ENCODE data around the gene COX6B2.

DNA sequence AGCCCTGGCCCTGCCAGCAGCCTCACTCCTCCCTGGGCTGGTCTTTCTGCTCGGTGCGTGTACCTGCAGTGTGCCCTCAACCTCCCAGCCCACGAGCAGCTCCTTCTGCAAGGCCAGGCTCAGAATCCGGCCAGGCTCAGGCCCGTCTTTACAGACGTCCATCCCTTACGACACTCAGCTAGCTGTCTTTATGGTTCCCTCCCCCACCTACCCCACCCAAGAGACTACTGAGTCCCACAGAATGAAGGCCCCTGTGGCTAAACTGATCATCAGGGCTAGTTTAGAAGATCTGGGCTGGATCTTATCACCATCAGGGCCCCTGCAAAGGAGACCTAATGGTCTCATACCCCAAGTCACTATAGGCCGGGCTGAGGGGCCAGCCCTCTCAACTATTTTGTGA lies 40.1 kb downstream of the COX6B2 start:
- TF ChIP-seq, protein P1, sequence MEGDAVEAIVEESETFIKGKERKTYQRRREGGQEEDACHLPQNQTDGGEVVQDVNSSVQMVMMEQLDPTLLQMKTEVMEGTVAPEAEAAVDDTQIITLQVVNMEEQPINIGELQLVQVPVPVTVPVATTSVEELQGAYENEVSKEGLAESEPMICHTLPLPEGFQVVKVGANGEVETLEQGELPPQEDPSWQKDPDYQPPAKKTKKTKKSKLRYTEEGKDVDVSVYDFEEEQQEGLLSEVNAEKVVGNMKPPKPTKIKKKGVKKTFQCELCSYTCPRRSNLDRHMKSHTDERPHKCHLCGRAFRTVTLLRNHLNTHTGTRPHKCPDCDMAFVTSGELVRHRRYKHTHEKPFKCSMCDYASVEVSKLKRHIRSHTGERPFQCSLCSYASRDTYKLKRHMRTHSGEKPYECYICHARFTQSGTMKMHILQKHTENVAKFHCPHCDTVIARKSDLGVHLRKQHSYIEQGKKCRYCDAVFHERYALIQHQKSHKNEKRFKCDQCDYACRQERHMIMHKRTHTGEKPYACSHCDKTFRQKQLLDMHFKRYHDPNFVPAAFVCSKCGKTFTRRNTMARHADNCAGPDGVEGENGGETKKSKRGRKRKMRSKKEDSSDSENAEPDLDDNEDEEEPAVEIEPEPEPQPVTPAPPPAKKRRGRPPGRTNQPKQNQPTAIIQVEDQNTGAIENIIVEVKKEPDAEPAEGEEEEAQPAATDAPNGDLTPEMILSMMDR (IDR thresholded peaks at IDR 0.05), result no peak
- TF ChIP-seq ZFX (IDR thresholded peaks at IDR 0.05; ENCODE audit: borderline replicate concordance), result no peak

Measured in 22Rv1 (cell line).